ENCODE results near the gene ARHGEF6.
A peak's percentile ranks its signal among the peaks of the same experiment; 100 is the strongest.

Gene ARHGEF6

DNA sequence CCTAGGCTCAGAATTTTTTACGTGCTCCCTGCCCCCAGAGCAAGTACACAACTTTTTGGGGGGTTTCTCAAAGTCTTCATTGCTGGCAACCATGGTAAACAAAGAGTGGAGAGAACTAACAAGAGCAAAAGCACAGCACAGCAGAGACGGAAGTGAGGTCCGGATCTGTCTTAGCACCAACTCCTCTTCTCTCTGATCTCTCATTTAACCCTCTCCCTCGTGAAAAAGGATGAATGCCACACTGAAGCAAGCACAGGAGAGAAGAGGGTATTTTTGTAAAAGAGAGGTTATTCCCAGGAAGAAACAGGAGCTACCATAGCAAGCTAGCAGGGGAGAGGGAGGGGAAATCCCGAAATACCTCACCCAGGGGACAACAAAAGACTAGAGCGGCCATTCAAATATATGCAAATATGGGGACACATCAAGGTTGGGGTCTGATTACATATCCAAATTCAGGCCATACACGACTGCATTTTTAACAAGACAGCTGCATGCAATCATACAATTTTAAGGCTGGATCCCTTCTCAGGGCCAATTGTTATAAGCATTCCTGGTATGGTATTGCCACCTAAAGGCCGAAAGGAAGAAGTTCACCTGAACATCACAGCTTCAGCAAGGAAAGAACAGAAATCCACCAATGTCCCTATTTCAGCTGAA is 86.2 kb downstream of the ARHGEF6 start:
- DNase-seq: peak in 3 of 56 donors; percentile 0 to 1 (median 1)

DNA sequence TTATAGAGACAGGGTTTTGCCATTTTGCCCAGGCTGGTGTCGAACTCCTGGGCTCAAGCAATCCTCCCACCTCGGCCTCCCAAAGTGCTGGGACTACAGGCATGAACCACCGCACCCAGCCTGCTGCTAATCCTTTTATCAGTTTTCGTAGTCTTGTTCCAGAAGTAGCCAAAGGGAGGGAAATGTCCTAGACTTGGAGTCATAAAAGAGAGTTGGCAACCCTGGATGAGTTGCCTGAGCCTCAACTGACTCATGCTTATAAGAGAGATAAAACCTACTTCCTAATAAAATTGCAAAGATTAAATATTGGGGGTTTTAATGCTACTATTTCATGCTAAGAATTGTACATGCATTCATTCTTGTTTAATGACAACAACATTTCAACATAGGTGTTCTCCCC is 88.5 kb downstream of the ARHGEF6 start:
- DNase-seq: no peak

DNA sequence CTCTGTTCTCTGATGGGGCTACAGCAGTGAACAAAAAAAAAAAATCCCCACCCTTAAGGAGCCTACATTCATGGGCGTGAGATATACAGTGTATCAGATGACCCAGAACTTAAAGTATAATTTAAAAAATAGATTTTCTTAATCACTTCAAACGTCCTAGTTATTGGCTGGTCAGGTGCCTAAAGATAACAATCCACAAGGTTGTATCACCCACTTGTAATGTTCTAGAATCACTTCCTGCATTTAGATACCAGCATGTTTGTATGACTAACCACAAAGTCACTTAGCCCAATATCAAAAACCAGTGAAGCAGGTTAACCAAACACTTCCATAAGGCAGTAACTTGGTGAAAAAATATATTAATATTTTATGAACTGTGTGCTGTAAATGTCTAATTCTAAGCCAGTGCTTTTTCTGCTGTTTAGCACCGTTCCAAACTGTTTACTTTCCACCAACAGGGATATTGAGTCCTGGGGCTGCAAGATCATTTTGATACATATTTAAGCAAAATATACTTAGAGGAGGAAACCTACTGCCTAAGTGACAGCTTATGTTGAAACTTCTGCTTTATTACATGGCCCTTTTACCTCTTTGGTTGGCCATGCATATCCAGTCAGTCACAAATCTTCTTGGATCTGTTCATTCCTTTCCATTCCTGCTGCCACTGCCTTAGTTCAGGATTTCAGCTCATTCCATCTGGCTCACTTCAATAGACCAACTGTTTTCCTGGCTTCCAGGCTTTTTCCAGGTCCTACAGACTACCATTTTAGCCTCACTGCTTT is 89.5 kb downstream of the ARHGEF6 start:
- no peak for DNase-seq

DNA sequence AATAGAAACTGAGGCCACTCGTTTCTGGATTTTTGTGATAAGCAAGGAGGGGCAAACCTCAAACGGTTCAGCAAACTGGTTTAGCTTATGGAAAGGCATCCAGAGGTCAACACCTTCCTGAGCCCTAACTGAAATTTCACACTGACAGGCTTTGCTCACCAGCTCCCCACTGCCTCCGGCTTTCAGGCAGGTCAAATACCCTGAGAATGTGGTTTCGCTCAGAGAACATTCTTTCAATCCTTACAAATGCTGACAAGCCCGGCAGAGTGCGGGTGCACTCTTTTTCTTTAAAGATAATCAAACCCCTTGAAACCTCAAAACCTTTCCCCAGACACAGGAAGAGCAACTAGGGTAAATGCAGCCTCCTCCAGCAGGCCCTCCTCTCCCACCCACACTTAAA is 91.3 kb downstream of the ARHGEF6 start:
- DNase-seq: no peak

DNA sequence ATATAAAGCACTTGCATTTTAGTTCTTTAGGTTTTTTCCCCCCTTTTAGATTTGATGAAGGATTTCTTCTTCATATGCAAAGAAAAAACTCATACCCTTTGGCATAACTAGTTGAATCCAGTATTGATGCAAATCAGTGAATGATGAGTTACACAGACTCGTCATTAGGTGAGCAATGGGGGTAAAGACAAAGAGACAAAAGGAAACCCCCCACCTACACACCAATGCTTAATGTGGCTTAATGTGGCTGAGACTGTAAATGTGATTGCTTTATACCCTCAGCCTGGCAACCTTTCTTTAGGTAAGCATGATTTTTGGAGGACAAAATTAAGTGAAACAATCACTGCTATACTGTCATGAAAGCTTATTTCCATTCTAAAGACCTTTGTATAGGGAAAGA is 93.3 kb downstream of the ARHGEF6 start:
- DNase-seq: no peak

DNA sequence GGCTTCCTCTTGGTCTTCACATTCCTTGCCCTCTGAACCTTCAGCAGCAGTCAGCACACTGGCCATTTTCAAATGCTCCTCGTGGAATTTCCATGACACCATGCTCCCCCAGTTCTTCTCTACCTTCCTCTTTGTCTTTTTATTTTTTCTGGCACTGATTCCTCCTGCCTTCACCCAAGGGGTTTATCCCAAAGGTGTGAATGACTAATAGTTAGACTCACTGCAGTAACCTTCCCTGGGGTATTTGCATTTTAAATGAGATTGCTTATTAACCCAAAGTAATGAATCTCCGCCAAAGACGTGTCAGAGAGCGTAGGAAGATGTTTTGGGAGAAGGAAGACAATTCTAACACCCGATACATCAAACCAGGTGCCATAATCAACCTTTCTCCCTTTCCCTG is 96.6 kb downstream of the ARHGEF6 start:
- DNase-seq: no peak

GRCh38 chrX:136679531-136679930 is 101.2 kb downstream of the ARHGEF6 start:
- DNase-seq: peak in 4 of 56 donors; percentile 0 to 6 (median 2)

- no peak for DNase-seq
These were observed 106.3 kb downstream of the ARHGEF6 start for GRCh38 chrX:136674270-136674985.

DNA sequence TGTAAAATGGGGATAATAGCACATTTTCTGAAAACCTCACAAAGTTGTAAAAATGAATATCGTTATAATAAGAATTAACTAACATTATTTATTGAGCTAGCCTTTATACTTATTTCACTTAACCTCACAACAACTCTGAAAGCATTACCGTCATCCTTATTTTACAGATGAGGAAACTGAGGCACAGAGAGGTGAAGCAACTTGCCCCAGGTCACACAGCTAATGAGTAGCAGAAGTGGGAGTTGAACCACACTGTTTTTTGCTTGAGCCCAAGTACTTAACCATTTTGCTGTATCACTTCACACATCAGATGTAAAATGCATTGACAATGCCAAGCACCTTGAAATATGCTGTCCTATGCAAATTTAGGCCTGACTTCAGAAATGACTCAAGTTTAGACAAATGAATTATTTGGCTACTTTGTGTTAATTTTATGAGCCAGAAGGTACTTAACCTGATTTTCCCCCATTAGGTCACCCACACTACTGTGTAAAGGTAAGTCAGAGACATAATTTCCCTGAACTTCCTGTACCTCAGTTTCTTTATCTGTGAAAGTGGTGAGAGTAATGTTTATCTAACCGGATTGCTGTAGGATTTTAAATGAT is 109.6 kb downstream of the ARHGEF6 start:
- no peak for DNase-seq

GRCh38 chrX:136667446-136668168 is 113.1 kb downstream of the ARHGEF6 start:
- DNase-seq: no peak

DNA sequence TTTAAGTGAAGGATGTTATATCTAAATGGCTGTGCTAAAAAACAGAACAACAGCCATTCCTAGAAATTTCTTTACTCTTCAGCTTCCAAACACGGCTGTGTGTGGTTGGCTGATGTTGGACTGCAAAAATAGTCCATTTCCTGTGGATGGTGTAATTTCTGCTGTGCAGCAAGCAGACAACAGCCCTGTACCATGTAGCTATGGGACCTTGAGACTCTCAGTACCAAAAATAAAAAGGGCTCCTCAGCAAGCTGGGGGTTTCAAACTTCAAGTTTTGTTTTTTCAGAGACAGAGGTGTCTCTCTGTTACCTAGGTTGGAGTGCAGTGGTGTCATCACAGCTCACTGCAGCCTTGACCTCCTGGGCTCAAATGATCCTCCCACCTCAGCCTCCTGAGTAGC is 114.6 kb downstream of the ARHGEF6 start:
- no peak for DNase-seq

- DNase-seq: no peak
These were observed 115.4 kb downstream of the ARHGEF6 start for GRCh38 chrX:136665258-136665900.

GRCh38 chrX:136662976-136663375 is 117.8 kb downstream of the ARHGEF6 start:
- no peak for DNase-seq

GRCh38 chrX:136662104-136662503 is 118.6 kb downstream of the ARHGEF6 start:
- DNase-seq: no peak

DNA sequence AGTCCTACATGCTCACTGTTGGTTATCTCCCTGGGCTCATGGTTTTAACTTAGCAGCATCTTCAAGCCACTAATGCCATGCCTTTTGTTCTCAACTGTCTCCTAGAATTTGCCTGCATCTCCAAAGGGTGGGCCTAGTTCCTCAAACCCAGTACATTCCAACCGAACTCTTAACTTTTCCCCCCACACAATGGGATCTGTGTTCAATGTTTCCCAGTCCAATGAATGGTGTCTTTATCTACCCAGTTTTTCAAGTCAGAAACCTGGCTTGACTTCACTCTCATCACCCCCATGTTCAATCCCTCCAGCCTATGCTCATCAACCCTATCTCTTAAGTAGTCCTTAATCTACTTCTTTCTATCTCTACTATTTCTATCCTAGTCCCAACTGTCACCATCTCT is 119.8 kb downstream of the ARHGEF6 start:
- no peak for DNase-seq

GRCh38 chrX:136659174-136659573 is 121.6 kb downstream of the ARHGEF6 start:
- no peak for DNase-seq

DNA sequence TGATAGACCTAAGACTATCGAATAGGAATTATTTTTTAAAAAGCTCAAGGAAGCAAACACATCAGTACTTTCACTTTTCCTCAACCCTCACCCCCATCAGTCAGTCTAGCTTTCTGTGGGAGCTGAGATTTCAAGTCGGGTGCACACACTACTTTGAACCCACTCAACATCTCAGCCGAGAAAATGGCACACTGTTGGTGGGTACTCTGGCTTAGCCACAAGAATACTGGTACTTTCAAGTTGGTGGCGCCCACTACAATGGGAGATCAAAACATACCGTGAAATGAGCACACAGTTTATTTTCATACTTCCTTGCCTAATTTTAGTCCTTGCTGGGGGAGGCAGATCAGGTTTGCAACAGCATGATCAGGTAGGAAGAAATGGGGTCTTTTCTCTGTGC is 122.6 kb downstream of the ARHGEF6 start:
- no peak for DNase-seq

GRCh38 chrX:136656361-136656964 is 124.3 kb downstream of the ARHGEF6 start:
- no peak for DNase-seq

DNA sequence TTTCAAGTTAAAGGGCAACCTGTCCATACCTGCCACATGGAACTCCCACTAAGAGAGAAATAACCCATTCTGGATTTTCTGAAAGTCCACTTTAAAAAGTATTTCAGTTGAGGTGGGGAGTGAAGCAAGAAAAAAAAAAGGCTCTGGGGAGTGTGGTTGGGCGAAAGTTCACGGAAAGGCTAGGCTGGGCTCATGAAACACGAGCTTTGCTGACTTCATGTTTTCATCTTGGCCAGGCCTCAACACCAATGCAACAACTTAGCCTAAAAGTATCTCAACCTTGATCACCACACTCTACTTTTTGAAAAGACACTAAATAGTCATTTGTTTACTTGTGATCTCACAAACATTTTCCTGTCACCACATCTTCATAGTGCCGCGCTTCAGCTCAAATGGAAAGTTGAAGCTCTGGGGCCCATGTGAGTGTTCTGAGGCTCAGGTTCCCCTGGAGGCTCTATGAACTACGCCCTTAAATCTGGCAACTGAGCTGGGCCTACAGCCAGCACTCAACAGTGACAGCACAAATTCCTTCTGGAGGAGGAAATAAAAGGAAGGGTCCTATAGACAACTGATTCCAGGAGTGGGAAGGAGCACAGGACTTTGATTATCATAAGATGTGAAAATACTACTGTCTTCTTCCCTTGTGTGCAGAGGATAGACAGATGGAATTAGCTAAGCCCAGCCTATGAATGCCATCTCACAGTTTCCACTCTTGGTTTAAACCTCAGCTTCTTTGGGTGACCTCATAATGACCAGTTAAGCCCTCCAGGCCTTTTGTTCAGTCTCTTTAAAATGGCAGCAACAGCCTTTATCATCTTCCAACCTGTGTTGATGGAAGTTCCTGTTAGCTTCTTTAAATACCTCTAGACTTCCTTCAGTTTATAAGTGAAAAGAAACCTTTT is 127.7 kb downstream of the ARHGEF6 start:
- no peak for DNase-seq

Measured in amygdala (tissue), 56 donors.